Activated naive CD8-positive, alpha-beta T cell treated with anti-CD3 and anti-CD28 coated beads, Interleukin-2, amount 50 U/mL, for 24 hours (primary cell): Measurements from ENCODE around the gene HOXA11.

Source experiments
- ATAC-seq: fragments of 150-1000 bp; cut with Tn5 transposase; one replicate; pipeline ENCODE4 v1.10.0; 2021
- DNase-seq: peaks from one replicate; pipeline ENCODE4 v3.0.0; 2021
- H3K27ac Mint-ChIP-seq: one replicate; pipeline ENCODE4 v1.8.0; 2021; ENCODE audit warnings: mild to moderate bottlenecking, mixed read lengths
- H3K27me3 Mint-ChIP-seq: one replicate; pipeline ENCODE4 v1.8.0; 2021; ENCODE audit warnings: mixed read lengths
- H3K36me3 Mint-ChIP-seq: one replicate; pipeline ENCODE4 v1.8.0; 2021; ENCODE audit warnings: low read depth, mixed read lengths
- H3K4me1 Mint-ChIP-seq: one replicate; pipeline ENCODE4 v1.8.0; 2021; ENCODE audit warnings: mixed read lengths
- H3K4me3 Mint-ChIP-seq: one replicate; pipeline ENCODE4 v1.8.0; 2021; ENCODE audit warnings: mild to moderate bottlenecking, moderate library complexity, mixed read lengths
- H3K9me3 Mint-ChIP-seq: one replicate; pipeline ENCODE4 v1.8.0; 2021; ENCODE audit warnings: mixed read lengths

The HOXA11 gene

DNA sequence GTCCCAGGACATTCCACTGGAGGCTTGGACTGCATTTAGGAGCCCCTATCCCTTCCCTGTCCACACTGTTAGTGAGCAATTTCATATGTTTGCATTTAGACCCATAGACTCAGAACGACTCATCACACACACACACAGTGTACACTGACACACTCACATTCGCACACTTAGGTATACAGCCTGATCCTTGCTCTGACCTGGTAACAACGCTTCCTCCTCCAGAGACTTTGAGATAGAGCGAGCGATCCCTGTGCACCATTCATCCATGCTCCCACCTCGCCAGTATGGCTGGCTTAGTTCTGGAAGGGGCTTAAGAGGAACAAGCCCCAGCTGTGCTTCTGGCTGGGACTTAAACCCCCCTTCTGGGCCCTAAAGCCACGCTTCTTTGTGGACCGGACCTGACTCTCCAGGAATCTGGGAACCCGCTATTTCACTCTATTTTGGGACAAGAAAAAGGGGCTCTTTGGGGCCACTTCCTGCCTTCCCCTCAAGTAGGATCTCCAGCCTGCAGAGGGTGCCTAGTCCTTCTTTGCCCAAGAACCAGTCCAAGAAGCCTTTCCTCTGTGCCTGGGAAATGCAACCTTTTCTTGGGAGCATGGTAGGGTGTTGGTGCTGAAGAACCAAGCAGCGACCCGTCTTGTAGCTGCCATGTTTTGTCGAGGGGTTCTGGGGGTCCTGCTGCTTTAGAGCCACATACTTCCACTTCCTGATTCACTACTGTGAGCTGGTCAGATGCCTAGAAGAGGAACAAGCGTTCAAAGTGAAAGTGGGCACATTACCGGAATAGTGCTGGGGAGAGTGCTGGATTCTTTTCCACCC is 15.9 kb upstream of the HOXA11 start:
- no peak for DNase-seq

GRCh38 chr7:27199849-27200760 is 15.1 kb upstream of the HOXA11 start, which contains the start of gene HOXA13:
HOXA13 (minus strand) TSS chr7:27200091; CDS start chr7:27200077, 14 bp downstream.
- Mint-ChIP-seq H3K4me3 (peak within 1 kb of the TSS; percentile 75), H3K36me3 (no peaks in the 10 kb centered on the region), H3K4me1 (peaks cover 37% of the 10 kb centered on the region), H3K27ac (peak within 1 kb of the TSS; percentile 13), H3K9me3 (no peaks in the 10 kb centered on the region), H3K27me3 (peaks cover 81% of the 10 kb centered on the region)
- peak; percentile 65 for ATAC-seq
- no peak for DNase-seq

More for the DNA sequence above, 15.9 kb upstream of the HOXA11 start:
- no peak for ATAC-seq
- Mint-ChIP-seq H3K36me3 (no peaks in the 10 kb centered on the region), H3K27ac (peak overlapping the region; percentile 13), H3K27me3 (peaks cover 81% of the 10 kb centered on the region), H3K4me1 (peaks cover 42% of the 10 kb centered on the region), H3K4me3 (peak overlapping the region; percentile 40), H3K9me3 (no peaks in the 10 kb centered on the region)

DNA sequence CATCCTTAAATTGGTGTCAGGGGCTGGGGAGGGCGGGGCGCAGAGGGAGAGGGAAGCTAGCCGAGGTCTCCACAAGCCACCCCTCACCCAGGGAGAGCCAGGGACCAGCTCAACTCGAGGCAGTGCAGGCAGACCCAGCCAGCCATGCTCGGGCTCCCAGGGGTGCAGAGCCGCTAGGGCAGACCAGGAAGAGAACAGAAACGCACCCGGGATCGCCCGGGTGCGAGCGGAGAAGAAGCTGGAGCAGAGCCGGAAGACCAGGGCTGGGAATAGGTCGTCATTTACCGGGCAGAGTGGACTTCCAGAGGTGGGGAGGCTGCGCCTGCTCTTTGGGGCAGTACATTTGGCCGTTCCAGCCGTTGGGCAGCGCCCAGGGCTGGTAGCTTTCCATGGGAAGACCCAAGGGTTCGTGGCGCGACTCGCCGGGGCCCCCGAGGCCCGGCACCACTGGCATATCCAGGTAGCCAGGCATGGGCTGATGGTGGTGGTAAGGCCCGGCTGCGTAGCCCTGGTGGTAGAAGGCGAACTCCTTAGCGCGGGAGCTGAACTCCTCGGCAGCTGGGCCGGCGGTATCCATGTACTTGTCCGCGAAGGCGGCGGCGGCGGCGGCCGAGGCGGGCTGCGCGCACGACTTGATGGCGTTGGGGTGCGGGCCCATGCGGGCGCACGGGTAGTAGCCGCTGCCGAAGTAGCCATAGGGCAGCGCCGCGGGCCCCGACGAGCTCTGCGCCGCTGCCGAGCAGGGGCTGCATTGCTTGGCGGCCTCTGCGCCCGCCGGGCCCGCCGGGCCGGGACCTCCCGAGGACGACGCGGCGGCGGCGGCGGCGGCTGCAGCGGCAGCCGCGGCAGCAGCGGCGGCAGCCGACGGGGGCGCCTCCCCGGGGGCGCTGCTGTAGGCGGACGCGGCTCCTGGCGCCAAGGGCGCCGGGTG is 14.1 kb upstream of the HOXA11 start:
- Mint-ChIP-seq H3K4me1 (peaks cover 32% of the 10 kb centered on the region), H3K36me3 (no peaks in the 10 kb centered on the region), H3K27me3 (peaks cover 82% of the 10 kb centered on the region), H3K27ac (no peak overlapping the region), H3K4me3 (peak overlapping the region; percentile 57), H3K9me3 (no peaks in the 10 kb centered on the region)
- ATAC-seq (peak; percentile 2), DNase-seq (no peak)

DNA sequence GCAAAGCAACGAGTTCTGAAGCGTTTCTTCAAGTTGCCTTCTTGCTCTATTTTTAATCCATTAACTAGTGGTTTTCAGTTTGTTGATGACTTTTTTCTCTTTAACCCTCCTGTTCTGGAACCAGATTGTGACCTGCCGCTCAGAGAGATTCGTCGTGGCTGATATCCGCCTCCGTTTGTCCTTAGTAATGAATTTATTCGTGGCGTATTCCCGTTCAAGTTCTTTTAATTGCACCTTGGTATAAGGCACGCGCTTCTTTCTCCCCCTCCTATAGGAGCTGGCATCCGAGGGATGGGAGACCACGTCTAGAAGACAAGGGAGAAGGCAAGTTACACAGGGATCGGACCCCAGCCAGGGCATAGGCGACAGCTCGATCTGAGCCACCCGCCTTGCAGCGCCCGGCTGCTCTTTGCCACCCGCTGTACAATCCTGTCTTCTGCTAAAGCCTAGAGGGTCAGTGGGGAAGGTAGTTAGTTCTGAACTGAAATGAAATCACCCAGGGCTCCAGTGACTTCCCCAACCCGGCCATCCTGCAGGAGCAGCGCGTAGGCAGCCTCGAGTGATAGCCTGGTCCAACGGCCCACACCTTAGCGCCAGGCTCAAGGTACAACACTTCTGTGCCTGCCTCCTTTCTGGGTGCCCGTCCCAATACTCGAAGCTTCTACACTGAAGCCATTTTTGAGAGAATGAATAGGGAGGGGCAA is 13.3 kb upstream of the HOXA11 start:
- Mint-ChIP-seq H3K9me3 (no peaks in the 10 kb centered on the region), H3K27me3 (peaks cover 84% of the 10 kb centered on the region), H3K4me3 (no peak overlapping the region), H3K27ac (peak overlapping the region; percentile 25), H3K36me3 (no peaks in the 10 kb centered on the region), H3K4me1 (peaks cover 37% of the 10 kb centered on the region)
- ATAC-seq (no peak), DNase-seq (no peak)

- Mint-ChIP-seq H3K27ac (no peak overlapping the region), H3K4me1 (peaks cover 38% of the 10 kb centered on the region), H3K4me3 (no peak overlapping the region), H3K36me3 (no peaks in the 10 kb centered on the region), H3K27me3 (peaks cover 81% of the 10 kb centered on the region), H3K9me3 (no peaks in the 10 kb centered on the region)
- DNase-seq = no peak
- ATAC-seq = no peak
Measured at GRCh38 chr7:27197137-27198042, 12.4 kb upstream of the HOXA11 start.

DNA sequence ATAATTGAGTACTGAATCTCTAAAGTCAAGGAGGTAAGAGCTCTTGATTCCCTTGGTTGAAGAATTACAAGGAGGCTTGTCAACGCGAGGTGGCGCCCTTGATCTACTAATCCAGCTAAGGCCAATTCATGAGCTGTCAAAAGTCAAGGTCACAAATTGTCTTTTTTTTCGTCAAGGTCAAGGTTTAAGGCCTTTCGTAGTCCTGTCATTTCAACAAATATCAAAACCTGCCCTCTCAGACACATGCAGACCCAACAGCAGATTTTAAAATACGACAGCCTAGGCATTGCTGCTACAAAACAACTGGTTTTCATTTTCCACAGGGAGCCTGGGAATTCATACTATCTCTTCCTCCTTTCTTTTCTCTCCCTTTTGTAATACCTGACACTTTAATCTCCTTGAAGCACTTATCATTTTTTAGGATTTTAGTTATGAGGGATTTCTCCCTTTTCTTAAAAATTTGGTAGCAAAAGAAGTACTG is 11.3 kb upstream of the HOXA11 start:
- no peaks in the 10 kb centered on the region for H3K9me3 Mint-ChIP-seq
- DNase-seq (peak; percentile 82), ATAC-seq (no peak)
- H3K27ac Mint-ChIP-seq = no peak overlapping the region
- H3K4me1 Mint-ChIP-seq = peaks cover 28% of the 10 kb centered on the region
- no peaks in the 10 kb centered on the region for H3K36me3 Mint-ChIP-seq
- H3K4me3 Mint-ChIP-seq = no peak overlapping the region
- H3K27me3 Mint-ChIP-seq = peaks cover 81% of the 10 kb centered on the region

DNA sequence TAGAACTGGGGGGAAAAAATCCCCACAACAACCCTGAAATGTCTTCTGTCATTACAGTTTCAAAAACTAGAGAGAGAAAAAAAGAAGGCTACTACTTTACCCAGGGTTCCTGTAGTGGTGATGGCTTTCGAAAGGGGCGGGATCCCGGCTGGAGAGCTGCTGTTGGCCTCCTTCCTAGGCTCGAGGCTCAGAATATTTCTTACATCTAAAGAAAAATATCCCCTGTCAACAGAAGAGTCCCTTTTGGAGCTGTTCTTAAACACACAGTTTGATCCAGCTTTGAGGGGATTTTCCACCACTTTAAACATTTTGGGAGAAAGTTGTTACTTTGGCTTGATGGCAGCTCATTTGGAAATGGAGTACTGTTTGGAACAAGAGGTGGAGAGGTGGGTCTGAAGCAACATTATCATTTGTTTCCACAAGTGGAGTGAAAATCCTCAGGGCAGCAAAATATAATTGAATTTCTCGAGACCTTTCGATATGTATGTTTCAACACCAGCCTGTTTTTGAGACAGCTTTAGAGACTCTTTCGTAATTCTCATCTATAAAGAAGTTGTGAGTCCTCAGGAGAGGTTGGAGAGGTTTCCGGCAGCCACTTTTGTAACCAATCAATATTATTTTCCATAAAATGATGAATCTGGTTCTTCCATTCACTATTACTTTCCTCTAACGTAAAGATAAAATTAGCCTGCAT is 9.8 kb upstream of the HOXA11 start:
- no peaks in the 10 kb centered on the region for H3K36me3 Mint-ChIP-seq
- no peak overlapping the region for H3K27ac Mint-ChIP-seq
- peaks cover 83% of the 10 kb centered on the region for H3K27me3 Mint-ChIP-seq
- no peaks in the 10 kb centered on the region for H3K9me3 Mint-ChIP-seq
- H3K4me3 Mint-ChIP-seq = no peak overlapping the region
- no peak for ATAC-seq
- DNase-seq = no peak
- peaks cover 17% of the 10 kb centered on the region for H3K4me1 Mint-ChIP-seq

- Mint-ChIP-seq H3K4me1 (peaks cover 15% of the 10 kb centered on the region), H3K36me3 (no peaks in the 10 kb centered on the region), H3K27ac (no peak overlapping the region), H3K27me3 (peaks cover 90% of the 10 kb centered on the region), H3K4me3 (no peak overlapping the region), H3K9me3 (no peaks in the 10 kb centered on the region)
- no peak for DNase-seq
- ATAC-seq = no peak
Measured at GRCh38 chr7:27194002-27194352, 8.9 kb upstream of the HOXA11 start.

DNA sequence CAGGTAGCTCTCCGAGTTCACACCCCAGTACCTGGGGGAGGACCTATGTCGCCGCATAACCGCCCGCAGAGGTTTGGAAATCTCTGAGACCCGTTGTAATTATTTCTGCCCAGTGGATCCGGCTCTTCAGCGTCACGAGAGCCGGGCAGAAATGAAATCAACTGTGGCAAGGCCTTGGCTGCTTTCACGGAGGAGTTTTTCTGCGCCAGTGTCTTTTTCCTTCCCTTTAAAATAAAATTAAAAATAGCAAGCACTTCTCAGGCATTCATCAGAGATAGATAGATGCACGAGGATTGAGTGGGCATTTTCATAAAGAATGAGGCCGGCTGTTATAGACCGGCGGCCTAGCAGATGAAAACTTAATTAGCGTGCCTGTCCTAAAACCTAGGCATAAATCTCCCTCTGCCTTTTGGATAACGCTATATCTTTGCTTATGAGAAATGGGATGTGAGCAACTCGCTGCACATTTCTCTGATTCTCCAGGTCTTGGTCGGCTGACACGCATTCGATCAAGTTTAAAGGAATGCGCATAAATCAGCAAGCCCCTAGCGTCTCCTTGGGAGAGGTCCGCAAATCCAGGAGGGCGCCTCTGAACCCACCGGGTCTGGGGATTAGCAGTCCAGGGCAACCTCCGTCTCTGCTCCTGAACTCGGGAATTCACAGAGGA is 8.4 kb upstream of the HOXA11 start:
- peak overlapping the region; percentile 17 for H3K4me3 Mint-ChIP-seq
- ATAC-seq (no peak), DNase-seq (no peak)
- H3K9me3 Mint-ChIP-seq = no peaks in the 10 kb centered on the region
- peaks cover 88% of the 10 kb centered on the region for H3K27me3 Mint-ChIP-seq
- peaks cover 16% of the 10 kb centered on the region for H3K4me1 Mint-ChIP-seq
- peak overlapping the region; percentile 35 for H3K27ac Mint-ChIP-seq
- H3K36me3 Mint-ChIP-seq = no peaks in the 10 kb centered on the region

DNA sequence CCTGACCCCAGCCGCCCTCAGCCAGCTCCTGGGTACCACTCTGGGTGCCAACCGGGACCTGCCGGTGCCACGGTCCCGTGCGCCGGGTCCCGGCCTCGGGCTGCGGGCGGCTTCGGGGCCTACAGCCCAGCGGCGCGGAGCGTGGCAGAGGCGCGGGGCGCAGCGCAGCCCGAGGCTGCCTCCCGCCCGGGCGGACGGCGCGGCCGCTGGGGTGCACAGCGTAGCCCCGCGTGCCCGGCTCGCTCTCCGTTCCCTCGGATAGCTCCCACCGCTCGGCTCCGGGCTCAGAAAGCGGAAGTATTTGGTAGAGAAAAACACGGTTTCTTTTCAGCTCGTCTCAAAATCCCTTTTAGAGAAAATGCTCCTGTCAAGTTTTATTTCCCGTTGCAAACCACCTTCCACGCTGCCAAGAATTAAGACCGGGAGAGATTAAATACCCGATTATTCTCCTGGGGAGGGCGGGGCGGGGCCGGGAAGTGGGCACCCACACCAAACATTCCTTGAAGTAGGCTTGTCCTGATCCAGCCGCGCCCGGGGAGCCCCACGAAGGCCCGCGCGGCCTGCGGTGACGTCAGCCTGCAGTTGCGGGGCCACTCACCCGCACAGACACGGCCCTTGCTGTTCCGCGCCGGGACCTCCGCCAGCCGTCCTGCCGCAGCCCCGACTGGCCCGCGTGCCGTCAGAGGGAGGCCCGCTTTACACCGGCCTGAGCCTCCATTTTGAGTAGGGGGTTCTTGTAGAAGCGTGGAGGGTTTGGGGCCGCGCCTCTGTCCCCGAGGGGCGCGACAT is 7.7 kb upstream of the HOXA11 start:
- Mint-ChIP-seq H3K27ac (no peak overlapping the region), H3K4me1 (peaks cover 20% of the 10 kb centered on the region), H3K27me3 (peaks cover 88% of the 10 kb centered on the region), H3K9me3 (no peaks in the 10 kb centered on the region), H3K4me3 (peak overlapping the region; percentile 43), H3K36me3 (no peaks in the 10 kb centered on the region)
- DNase-seq (no peak), ATAC-seq (peak; percentile 50)

DNA sequence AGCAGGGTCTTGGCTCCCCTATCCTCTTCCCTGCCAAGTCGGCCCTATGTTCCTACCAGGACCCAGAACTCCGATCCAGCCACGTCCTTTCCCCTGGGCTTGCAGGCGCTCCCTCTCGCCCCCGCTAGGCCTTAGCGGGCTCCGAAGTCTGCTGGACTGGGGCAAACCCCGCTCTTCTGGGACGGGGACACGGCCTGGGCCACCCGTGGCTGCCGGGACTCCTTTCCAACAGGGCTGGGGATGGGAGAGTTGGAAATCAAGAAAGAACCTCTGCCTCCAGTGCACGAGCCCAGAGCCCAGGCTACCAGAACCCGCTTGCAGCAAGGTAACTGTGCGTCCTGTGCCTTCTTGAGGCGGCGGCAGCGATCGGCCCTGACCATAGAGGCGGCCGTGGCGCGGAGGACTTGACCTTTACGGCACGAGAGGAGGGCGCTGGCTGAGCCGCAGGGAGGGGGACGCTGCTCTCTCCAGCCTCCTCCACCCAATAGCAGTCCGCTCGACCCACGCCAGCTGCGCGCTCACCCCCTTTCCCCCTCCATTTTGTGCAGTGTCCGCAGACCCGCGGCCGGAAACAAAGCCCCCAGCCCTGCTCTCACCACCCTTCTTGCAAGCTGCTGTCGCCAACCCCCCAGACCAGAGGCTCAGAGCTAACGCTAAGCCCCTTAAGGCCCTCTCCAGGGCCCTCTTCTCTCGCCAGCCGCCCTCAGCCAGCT is 7.0 kb upstream of the HOXA11 start:
- no peak for DNase-seq
- no peaks in the 10 kb centered on the region for H3K9me3 Mint-ChIP-seq
- ATAC-seq = no peak
- H3K27me3 Mint-ChIP-seq = peaks cover 88% of the 10 kb centered on the region
- H3K27ac Mint-ChIP-seq = no peak overlapping the region
- H3K36me3 Mint-ChIP-seq = no peaks in the 10 kb centered on the region
- H3K4me1 Mint-ChIP-seq = peaks cover 23% of the 10 kb centered on the region
- no peak overlapping the region for H3K4me3 Mint-ChIP-seq
